ENCODE results near the gene FEV. TPM values are rescaled to one million over a fixed set of nuclear protein-coding genes. Genes with fewer than 3 reads are reported as not detected.

The FEV gene
- total and polyA plus RNA-seq, 7 experiments from 2014 or later: not detected

GRCh38 chr2:218956039-218956438 lies 28.9 kb downstream of the FEV start:
- no peaks in the 10 kb centered on the region for H3K36me3 ChIP-seq (ENCODE audit: control insufficient read depth in 2 of 3, insufficient read depth in 3 of 3, low read length in 3 of 3)
- no peak overlapping the region for H3K27ac ChIP-seq (ENCODE audit: low read depth, low read length)
- ChIA-PET POLR2A (no interaction called here), CTCF (interaction anchor here (0.9 kb wide), 1 partner anchor 80 kb away, joined by 3 read pairs; no protein-coding TSS in a partner anchor)
- Mint-ChIP-seq H3K27me3 (peaks cover 43 to 60% (median 59%) of the 10 kb centered on the region in 5 donors), H3K36me3 (peaks cover 0 to 4% (median 0%) of the 10 kb centered on the region in 5 donors), H3K4me3 (no peak overlapping the region), H3K4me1 (peaks cover 3 to 15% (median 9%) of the 10 kb centered on the region in 7 donors), H3K27ac (no peak overlapping the region), H3K9me3 (peaks cover 0 to 4% (median 0%) of the 10 kb centered on the region in 11 donors)
- no peak overlapping the region for H3K4me3 ChIP-seq (ENCODE audit: low read length)
- ATAC-seq (no peak), DNase-seq (no peak)
- no peaks in the 10 kb centered on the region for H3K9me3 ChIP-seq (ENCODE audit: control insufficient read depth in 2 of 3, low read length in 3 of 3)
- intact Hi-C loops (cut with micrococcal nuclease): no loop called here
- peaks cover 2% of the 10 kb centered on the region in 2 donors for H3K4me1 ChIP-seq (ENCODE audit: control insufficient read depth in 2 of 2, insufficient read depth in 2 of 2, low read length in 2 of 2)
- peaks cover 2 to 3% of the 10 kb centered on the region in 2 donors for H3K27me3 ChIP-seq (ENCODE audit: control insufficient read depth in 2 of 2, insufficient read depth in 2 of 2, low read length in 2 of 2)

GRCh38 chr2:218954541-218955300 lies 30.3 kb downstream of the FEV start:
- Histone ChIP-seq H3K9me3 (ENCODE audit: control insufficient read depth in 2 of 3, low read length in 3 of 3) (no peaks in the 10 kb centered on the region), H3K36me3 (ENCODE audit: control insufficient read depth in 2 of 3, insufficient read depth in 3 of 3, low read length in 3 of 3) (no peaks in the 10 kb centered on the region), H3K4me3 (ENCODE audit: low read length) (no peak overlapping the region), H3K27ac (ENCODE audit: low read depth, low read length) (no peak overlapping the region), H3K27me3 (ENCODE audit: control insufficient read depth in 2 of 2, insufficient read depth in 2 of 2, low read length in 2 of 2) (peaks cover 0 to 2% of the 10 kb centered on the region in 2 donors), H3K4me1 (ENCODE audit: control insufficient read depth in 2 of 2, insufficient read depth in 2 of 2, low read length in 2 of 2) (no peaks in the 10 kb centered on the region)
- Mint-ChIP-seq H3K27me3 (peaks cover 45 to 64% (median 62%) of the 10 kb centered on the region in 5 donors), H3K27ac (peak overlapping the region in 1 of 9 donors; percentile 65), H3K4me3 (no peak overlapping the region), H3K4me1 (peaks cover 0 to 10% (median 4%) of the 10 kb centered on the region in 7 donors), H3K36me3 (peaks cover 0 to 4% (median 0%) of the 10 kb centered on the region in 5 donors), H3K9me3 (peaks cover 0 to 4% (median 0%) of the 10 kb centered on the region in 11 donors)
- ATAC-seq (no peak), DNase-seq (no peak)
- intact Hi-C loops (cut with micrococcal nuclease): no loop called here
- ChIA-PET CTCF (interaction anchor here (0.7 kb wide), 1 partner anchor 104 kb away, joined by 3 read pairs; no protein-coding TSS in a partner anchor), POLR2A (no interaction called here)

GRCh38 chr2:218953366-218953954 lies 31.5 kb downstream of the FEV start:
- no peak overlapping the region for H3K4me3 Mint-ChIP-seq
- intact Hi-C loops (cut with micrococcal nuclease): no loop called here
- H3K27ac Mint-ChIP-seq: no peak overlapping the region
- H3K4me3 ChIP-seq (ENCODE audit: low read length): no peak overlapping the region
- H3K27ac ChIP-seq (ENCODE audit: low read depth, low read length): no peak overlapping the region
- no peaks in the 10 kb centered on the region for H3K4me1 ChIP-seq (ENCODE audit: control insufficient read depth in 2 of 2, insufficient read depth in 2 of 2, low read length in 2 of 2)
- CTCF ChIA-PET: no interaction called here
- no peaks in the 10 kb centered on the region for H3K36me3 ChIP-seq (ENCODE audit: control insufficient read depth in 2 of 3, insufficient read depth in 3 of 3, low read length in 3 of 3)
- ATAC-seq (no peak), DNase-seq (no peak)
- peaks cover 0 to 2% of the 10 kb centered on the region in 2 donors for H3K27me3 ChIP-seq (ENCODE audit: control insufficient read depth in 2 of 2, insufficient read depth in 2 of 2, low read length in 2 of 2)
- POLR2A ChIA-PET: no interaction called here
- peaks cover 0 to 4% (median 0%) of the 10 kb centered on the region in 5 donors for H3K36me3 Mint-ChIP-seq
- no peaks in the 10 kb centered on the region for H3K9me3 ChIP-seq (ENCODE audit: control insufficient read depth in 2 of 3, low read length in 3 of 3)
- H3K9me3 Mint-ChIP-seq: peaks cover 0 to 4% (median 0%) of the 10 kb centered on the region in 11 donors
- H3K27me3 Mint-ChIP-seq: peaks cover 35 to 57% (median 53%) of the 10 kb centered on the region in 5 donors
- peaks cover 0 to 4% (median 0%) of the 10 kb centered on the region in 7 donors for H3K4me1 Mint-ChIP-seq

GRCh38 chr2:218952160-218952559 lies 32.8 kb downstream of the FEV start:
- Histone ChIP-seq H3K4me3 (ENCODE audit: low read length) (no peak overlapping the region), H3K27me3 (ENCODE audit: control insufficient read depth in 2 of 2, insufficient read depth in 2 of 2, low read length in 2 of 2) (no peaks in the 10 kb centered on the region), H3K4me1 (ENCODE audit: control insufficient read depth in 2 of 2, insufficient read depth in 2 of 2, low read length in 2 of 2) (no peaks in the 10 kb centered on the region), H3K36me3 (ENCODE audit: control insufficient read depth in 2 of 3, insufficient read depth in 3 of 3, low read length in 3 of 3) (no peaks in the 10 kb centered on the region), H3K9me3 (ENCODE audit: control insufficient read depth in 2 of 3, low read length in 3 of 3) (no peaks in the 10 kb centered on the region), H3K27ac (ENCODE audit: low read depth, low read length) (no peak overlapping the region)
- no peaks in the 10 kb centered on the region for H3K4me1 Mint-ChIP-seq
- H3K9me3 Mint-ChIP-seq: peaks cover 0 to 4% (median 0%) of the 10 kb centered on the region in 11 donors
- intact Hi-C loops (cut with micrococcal nuclease): no loop called here
- ChIA-PET POLR2A (no interaction called here), CTCF (no interaction called here)
- peaks cover 24 to 52% (median 40%) of the 10 kb centered on the region in 5 donors for H3K27me3 Mint-ChIP-seq
- DNase-seq: no peak
- H3K4me3 Mint-ChIP-seq: no peak overlapping the region
- no peak overlapping the region for H3K27ac Mint-ChIP-seq
- H3K36me3 Mint-ChIP-seq: peaks cover 0 to 4% (median 0%) of the 10 kb centered on the region in 5 donors
- no peak for ATAC-seq

GRCh38 chr2:218946621-218947020 lies 38.4 kb downstream of the FEV start:
- no peaks in the 10 kb centered on the region for H3K36me3 ChIP-seq (ENCODE audit: control insufficient read depth in 2 of 3, insufficient read depth in 3 of 3, low read length in 3 of 3)
- H3K4me1 Mint-ChIP-seq: no peaks in the 10 kb centered on the region
- H3K9me3 Mint-ChIP-seq: peaks cover 0 to 6% (median 0%) of the 10 kb centered on the region in 11 donors
- DNase-seq (no peak), ATAC-seq (no peak)
- H3K36me3 Mint-ChIP-seq: peaks cover 0 to 4% (median 3%) of the 10 kb centered on the region in 5 donors
- H3K27me3 Mint-ChIP-seq: peaks cover 33 to 65% (median 44%) of the 10 kb centered on the region in 5 donors
- no peak overlapping the region for H3K4me3 Mint-ChIP-seq
- no peak overlapping the region for H3K4me3 ChIP-seq (ENCODE audit: low read length)
- POLR2A ChIA-PET: interaction anchor here (0.6 kb wide), 1 partner anchor 200 kb away, joined by 3 read pairs; no protein-coding TSS in a partner anchor
- peak overlapping the region in 1 of 9 donors; percentile 43 for H3K27ac Mint-ChIP-seq
- intact Hi-C loops (cut with micrococcal nuclease): no loop called here
- H3K9me3 ChIP-seq (ENCODE audit: control insufficient read depth in 2 of 3, low read length in 3 of 3): no peaks in the 10 kb centered on the region
- H3K27ac ChIP-seq (ENCODE audit: low read depth, low read length): no peak overlapping the region
- CTCF ChIA-PET: interaction anchor here (0.6 to 0.7 kb wide), 3 partner anchors 67 to 407 kb away, joined by 3 to 5 read pairs (median 3); no protein-coding TSS in a partner anchor
- no peaks in the 10 kb centered on the region for H3K4me1 ChIP-seq (ENCODE audit: control insufficient read depth in 2 of 2, insufficient read depth in 2 of 2, low read length in 2 of 2)
- no peaks in the 10 kb centered on the region for H3K27me3 ChIP-seq (ENCODE audit: control insufficient read depth in 2 of 2, insufficient read depth in 2 of 2, low read length in 2 of 2)

GRCh38 chr2:218944759-218945404 lies 40.1 kb downstream of the FEV start:
- Histone ChIP-seq H3K4me3 (ENCODE audit: low read length) (no peak overlapping the region), H3K27me3 (ENCODE audit: control insufficient read depth in 2 of 2, insufficient read depth in 2 of 2, low read length in 2 of 2) (no peaks in the 10 kb centered on the region), H3K36me3 (ENCODE audit: control insufficient read depth in 2 of 3, insufficient read depth in 3 of 3, low read length in 3 of 3) (no peaks in the 10 kb centered on the region), H3K4me1 (ENCODE audit: control insufficient read depth in 2 of 2, insufficient read depth in 2 of 2, low read length in 2 of 2) (no peaks in the 10 kb centered on the region), H3K9me3 (ENCODE audit: control insufficient read depth in 2 of 3, low read length in 3 of 3) (no peaks in the 10 kb centered on the region), H3K27ac (ENCODE audit: low read depth, low read length) (no peak overlapping the region)
- peaks cover 35 to 72% (median 48%) of the 10 kb centered on the region in 5 donors for H3K27me3 Mint-ChIP-seq
- no peaks in the 10 kb centered on the region for H3K4me1 Mint-ChIP-seq
- ChIA-PET CTCF (no interaction called here), POLR2A (no interaction called here)
- intact Hi-C loops (cut with micrococcal nuclease): no loop called here
- no peak for DNase-seq
- ATAC-seq: no peak
- no peak overlapping the region for H3K4me3 Mint-ChIP-seq
- H3K27ac Mint-ChIP-seq: no peak overlapping the region
- peaks cover 0 to 10% (median 3%) of the 10 kb centered on the region in 11 donors for H3K9me3 Mint-ChIP-seq
- peaks cover 0 to 7% (median 3%) of the 10 kb centered on the region in 5 donors for H3K36me3 Mint-ChIP-seq
